Measurements from ENCODE around the gene PIAS4.

The PIAS4 gene, protein sequence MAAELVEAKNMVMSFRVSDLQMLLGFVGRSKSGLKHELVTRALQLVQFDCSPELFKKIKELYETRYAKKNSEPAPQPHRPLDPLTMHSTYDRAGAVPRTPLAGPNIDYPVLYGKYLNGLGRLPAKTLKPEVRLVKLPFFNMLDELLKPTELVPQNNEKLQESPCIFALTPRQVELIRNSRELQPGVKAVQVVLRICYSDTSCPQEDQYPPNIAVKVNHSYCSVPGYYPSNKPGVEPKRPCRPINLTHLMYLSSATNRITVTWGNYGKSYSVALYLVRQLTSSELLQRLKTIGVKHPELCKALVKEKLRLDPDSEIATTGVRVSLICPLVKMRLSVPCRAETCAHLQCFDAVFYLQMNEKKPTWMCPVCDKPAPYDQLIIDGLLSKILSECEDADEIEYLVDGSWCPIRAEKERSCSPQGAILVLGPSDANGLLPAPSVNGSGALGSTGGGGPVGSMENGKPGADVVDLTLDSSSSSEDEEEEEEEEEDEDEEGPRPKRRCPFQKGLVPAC

DNA sequence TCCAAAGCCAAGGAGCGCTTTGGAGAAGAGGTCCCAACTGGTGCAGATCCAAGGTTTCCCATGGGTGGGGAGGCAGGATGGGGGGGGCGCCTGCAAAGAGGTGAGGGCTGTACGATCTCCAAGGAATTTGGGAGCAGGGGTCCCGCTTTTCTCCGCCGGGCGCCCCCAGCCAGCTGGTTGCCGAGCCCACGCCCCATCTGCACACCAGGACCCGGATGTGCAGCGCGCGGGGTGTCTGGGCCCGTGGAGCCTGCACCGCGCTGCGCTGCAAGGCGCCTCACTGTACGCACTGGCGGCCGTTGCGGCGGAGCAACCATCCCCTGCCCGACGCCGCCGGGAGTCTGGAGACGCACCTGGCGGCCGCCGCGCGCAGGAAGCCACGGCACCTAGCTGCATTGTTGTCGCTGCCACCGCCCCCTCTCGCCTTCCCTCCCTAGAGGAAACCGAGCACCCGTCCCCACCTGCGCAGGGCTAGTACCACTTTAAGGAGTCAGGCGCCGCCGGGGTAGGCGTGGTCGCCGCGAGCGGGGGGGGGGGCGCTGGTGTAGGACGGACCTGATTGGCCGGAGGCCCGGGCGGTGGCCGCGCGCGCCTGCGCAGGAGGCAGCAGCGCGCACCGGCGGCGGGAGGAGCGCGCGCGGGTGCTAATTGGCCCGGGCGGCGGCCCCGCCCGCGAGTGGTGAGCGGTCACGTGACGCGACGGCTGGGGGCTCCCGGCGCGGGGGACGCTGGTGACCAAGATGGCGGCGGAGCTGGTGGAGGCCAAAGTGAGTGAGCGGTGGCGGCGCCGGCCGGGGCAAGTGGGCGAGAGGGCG, at the start of gene PIAS4:
TSS of gene PIAS4 (plus strand) at position 716 of the 815 bp plus-strand sequence. CDS start at position 741, 25 bp downstream.
- Histone ChIP-seq H3K27ac (ENCODE audit: low read depth, low read length) (peak within 1 kb of the TSS; percentile 46), H3K27me3 (ENCODE audit: control insufficient read depth in 5 of 5, insufficient read depth in 4 of 5, low read length in 5 of 5) (no peaks in the 10 kb centered on the region), H3K9me3 (ENCODE audit: control insufficient read depth in 5 of 5, low read length in 5 of 5) (no peaks in the 10 kb centered on the region), H3K4me3 (ENCODE audit: low read depth in 1 of 5, low read length in 5 of 5) (peak within 1 kb of the TSS; percentile 74 to 89 (median 88)), H3K36me3 (ENCODE audit: control insufficient read depth in 5 of 5, insufficient read depth in 5 of 5, low read length in 5 of 5) (peaks cover 0 to 11% (median 6%) of the 10 kb centered on the region in 5 donors), H3K4me1 (ENCODE audit: control insufficient read depth in 5 of 5, insufficient read depth in 5 of 5, low read length in 5 of 5) (peaks cover 6 to 48% (median 43%) of the 10 kb centered on the region in 5 donors), H3K9ac (ENCODE audit: low read length in 5 of 5) (peak within 1 kb of the TSS; percentile 68 to 86 (median 77))

DNA sequence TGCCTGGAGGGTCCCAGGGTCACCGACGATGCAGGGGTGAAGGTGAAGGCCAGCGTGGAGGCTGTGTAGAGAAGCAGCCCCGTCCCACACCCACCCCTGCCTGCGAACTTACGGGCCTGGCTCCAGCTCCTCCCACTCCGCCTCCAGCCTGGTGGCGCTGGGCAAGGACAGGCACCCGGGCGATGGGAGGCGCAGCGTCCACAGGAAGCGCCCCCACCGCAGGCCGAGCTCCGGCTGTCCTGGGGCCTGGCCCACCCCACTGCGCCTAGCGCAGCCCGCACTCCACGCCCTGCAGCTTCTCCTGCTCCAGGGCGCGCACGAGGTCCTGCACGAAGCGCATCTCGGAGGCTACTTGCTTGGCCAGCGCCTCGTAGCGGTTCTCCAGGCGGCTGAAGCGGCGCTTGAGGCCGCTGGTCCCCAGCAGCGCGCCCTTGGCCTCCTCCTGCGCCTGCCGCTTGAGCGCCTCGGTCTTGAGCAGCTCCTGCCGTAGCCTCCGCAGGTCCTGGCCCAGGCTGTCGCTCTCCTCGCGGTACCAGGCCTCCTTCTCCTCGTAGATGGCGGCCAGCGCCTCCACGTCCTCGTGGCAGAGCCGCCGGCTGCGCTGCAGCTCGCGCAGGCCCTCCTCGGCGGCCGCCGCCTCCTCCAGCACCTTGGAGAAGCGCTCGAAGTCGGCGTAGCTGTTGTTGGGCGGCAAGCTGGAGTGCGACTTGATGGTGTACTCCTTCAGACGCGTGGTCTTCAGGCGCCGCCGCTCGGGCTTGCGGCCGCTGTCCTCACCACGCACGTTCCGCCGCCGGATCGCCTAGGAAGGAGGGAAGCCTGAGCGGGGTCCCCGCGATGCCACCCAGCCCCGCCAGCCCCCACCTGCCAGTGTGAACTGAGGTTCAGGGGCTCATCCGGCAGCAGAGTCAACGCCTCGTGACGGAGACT, 48.4 kb upstream of the PIAS4 start:
- no peak overlapping the region for H3K9ac ChIP-seq (ENCODE audit: low read length in 5 of 5)
- H3K27ac ChIP-seq (ENCODE audit: low read depth, low read length): no peak overlapping the region
- H3K36me3 ChIP-seq (ENCODE audit: control insufficient read depth in 5 of 5, insufficient read depth in 5 of 5, low read length in 5 of 5): peaks cover 0 to 75% (median 67%) of the 10 kb centered on the region in 5 donors

DNA sequence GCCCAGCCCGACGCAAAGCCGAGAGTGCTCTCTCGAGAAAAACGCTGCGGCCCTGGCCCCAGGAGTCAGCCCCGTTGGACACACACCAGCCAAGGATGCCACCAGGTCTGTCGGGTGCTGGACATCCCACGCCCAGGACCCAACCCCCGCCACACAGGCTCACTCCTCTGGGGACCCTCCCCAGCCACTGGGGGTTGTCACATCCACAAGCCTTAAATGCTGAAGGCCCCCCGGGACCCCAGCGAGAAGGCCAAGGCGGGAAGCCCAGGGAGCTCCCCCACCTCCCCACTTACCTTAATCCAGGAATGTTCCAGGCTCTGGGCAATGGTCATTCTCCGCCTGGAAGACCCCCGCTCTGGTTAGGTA, 47.8 kb upstream of the PIAS4 start:
- Histone ChIP-seq H3K4me1 (ENCODE audit: control insufficient read depth in 5 of 5, insufficient read depth in 5 of 5, low read length in 5 of 5) (no peaks in the 10 kb centered on the region), H3K9me3 (ENCODE audit: control insufficient read depth in 5 of 5, low read length in 5 of 5) (no peaks in the 10 kb centered on the region), H3K27ac (ENCODE audit: low read depth, low read length) (no peak overlapping the region), H3K4me3 (ENCODE audit: low read depth in 1 of 5, low read length in 5 of 5) (no peak overlapping the region), H3K27me3 (ENCODE audit: control insufficient read depth in 5 of 5, insufficient read depth in 4 of 5, low read length in 5 of 5) (no peaks in the 10 kb centered on the region), H3K36me3 (ENCODE audit: control insufficient read depth in 5 of 5, insufficient read depth in 5 of 5, low read length in 5 of 5) (peaks cover 0 to 81% (median 72%) of the 10 kb centered on the region in 5 donors), H3K9ac (ENCODE audit: low read length in 5 of 5) (no peak overlapping the region)

More for the DNA sequence above, 48.4 kb upstream of the PIAS4 start:
- Histone ChIP-seq H3K27me3 (ENCODE audit: control insufficient read depth in 5 of 5, insufficient read depth in 4 of 5, low read length in 5 of 5) (no peaks in the 10 kb centered on the region), H3K9me3 (ENCODE audit: control insufficient read depth in 5 of 5, low read length in 5 of 5) (no peaks in the 10 kb centered on the region), H3K4me3 (ENCODE audit: low read depth in 1 of 5, low read length in 5 of 5) (no peak overlapping the region), H3K4me1 (ENCODE audit: control insufficient read depth in 5 of 5, insufficient read depth in 5 of 5, low read length in 5 of 5) (no peaks in the 10 kb centered on the region)

DNA sequence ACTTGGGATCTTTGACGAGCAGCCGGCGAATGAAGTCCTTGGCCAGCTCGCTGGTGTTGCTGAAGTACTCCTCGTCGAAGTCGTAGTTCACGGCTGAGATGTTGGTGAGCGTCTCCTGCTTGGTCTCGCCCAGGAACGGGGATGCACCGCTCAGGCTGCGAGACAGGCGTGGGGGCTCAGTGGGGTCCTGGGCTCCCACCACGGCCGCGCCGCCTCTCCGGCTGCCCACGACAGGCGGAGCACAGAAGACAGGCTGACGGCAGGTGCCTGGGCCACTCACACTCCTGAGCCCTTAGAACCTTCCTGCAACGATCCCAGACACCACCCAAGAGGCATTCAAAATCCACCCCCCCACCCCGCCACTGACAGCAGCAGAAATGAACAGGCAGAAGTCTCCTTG, 46.5 kb upstream of the PIAS4 start:
- no peak overlapping the region for H3K27ac ChIP-seq (ENCODE audit: low read depth, low read length)
- H3K36me3 ChIP-seq (ENCODE audit: control insufficient read depth in 5 of 5, insufficient read depth in 5 of 5, low read length in 5 of 5): peaks cover 0 to 88% (median 83%) of the 10 kb centered on the region in 5 donors
- no peaks in the 10 kb centered on the region for H3K27me3 ChIP-seq (ENCODE audit: control insufficient read depth in 5 of 5, insufficient read depth in 4 of 5, low read length in 5 of 5)
- no peak overlapping the region for H3K9ac ChIP-seq (ENCODE audit: low read length in 5 of 5)
- peaks cover 0 to 3% (median 0%) of the 10 kb centered on the region in 5 donors for H3K4me1 ChIP-seq (ENCODE audit: control insufficient read depth in 5 of 5, insufficient read depth in 5 of 5, low read length in 5 of 5)
- no peak overlapping the region for H3K4me3 ChIP-seq (ENCODE audit: low read depth in 1 of 5, low read length in 5 of 5)
- no peaks in the 10 kb centered on the region for H3K9me3 ChIP-seq (ENCODE audit: control insufficient read depth in 5 of 5, low read length in 5 of 5)

DNA sequence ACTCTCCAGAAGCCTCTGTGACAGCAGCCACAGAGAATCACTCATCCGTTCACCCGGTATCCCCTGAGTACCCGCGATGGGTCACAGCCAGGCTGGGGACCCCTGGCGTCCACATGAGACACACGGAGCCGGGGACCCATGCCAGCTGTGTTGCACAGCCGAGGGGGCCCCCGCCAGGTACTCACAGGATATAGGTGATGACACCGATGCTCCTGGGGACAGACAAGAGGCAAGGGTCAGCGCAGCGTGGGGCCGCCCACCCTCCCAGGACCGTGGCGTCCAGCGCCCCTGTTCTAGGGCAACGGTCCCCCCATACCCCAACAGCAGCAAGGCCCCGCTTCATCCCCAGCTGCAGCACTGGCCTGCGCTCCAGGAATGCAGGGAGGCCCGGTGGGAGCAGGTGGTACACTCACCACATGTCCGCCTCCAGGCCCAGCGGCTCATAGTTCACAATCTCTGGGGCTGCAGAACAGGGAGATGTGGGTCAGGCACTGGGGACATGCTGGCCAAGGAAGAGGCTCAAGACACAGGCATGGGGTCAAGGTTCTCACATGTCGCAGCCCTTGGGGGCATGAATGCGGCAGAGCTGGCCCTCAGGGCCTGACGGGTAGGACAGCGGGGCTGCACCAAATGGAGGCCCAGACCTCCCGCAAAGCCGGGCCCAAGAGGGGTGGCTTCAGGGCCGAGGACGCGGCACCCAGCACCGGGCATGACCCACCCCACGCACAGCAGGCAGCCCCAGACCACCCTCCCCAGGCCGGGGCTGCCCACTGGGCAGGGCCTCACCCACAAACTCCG, 43.9 kb upstream of the PIAS4 start:
- Histone ChIP-seq H3K9me3 (ENCODE audit: control insufficient read depth in 5 of 5, low read length in 5 of 5) (no peaks in the 10 kb centered on the region), H3K9ac (ENCODE audit: low read length in 5 of 5) (no peak overlapping the region), H3K36me3 (ENCODE audit: control insufficient read depth in 5 of 5, insufficient read depth in 5 of 5, low read length in 5 of 5) (peaks cover 0 to 88% (median 78%) of the 10 kb centered on the region in 5 donors), H3K27ac (ENCODE audit: low read depth, low read length) (no peak overlapping the region), H3K4me1 (ENCODE audit: control insufficient read depth in 5 of 5, insufficient read depth in 5 of 5, low read length in 5 of 5) (peaks cover 0 to 25% (median 8%) of the 10 kb centered on the region in 5 donors), H3K4me3 (ENCODE audit: low read depth in 1 of 5, low read length in 5 of 5) (no peak overlapping the region), H3K27me3 (ENCODE audit: control insufficient read depth in 5 of 5, insufficient read depth in 4 of 5, low read length in 5 of 5) (no peaks in the 10 kb centered on the region)

DNA sequence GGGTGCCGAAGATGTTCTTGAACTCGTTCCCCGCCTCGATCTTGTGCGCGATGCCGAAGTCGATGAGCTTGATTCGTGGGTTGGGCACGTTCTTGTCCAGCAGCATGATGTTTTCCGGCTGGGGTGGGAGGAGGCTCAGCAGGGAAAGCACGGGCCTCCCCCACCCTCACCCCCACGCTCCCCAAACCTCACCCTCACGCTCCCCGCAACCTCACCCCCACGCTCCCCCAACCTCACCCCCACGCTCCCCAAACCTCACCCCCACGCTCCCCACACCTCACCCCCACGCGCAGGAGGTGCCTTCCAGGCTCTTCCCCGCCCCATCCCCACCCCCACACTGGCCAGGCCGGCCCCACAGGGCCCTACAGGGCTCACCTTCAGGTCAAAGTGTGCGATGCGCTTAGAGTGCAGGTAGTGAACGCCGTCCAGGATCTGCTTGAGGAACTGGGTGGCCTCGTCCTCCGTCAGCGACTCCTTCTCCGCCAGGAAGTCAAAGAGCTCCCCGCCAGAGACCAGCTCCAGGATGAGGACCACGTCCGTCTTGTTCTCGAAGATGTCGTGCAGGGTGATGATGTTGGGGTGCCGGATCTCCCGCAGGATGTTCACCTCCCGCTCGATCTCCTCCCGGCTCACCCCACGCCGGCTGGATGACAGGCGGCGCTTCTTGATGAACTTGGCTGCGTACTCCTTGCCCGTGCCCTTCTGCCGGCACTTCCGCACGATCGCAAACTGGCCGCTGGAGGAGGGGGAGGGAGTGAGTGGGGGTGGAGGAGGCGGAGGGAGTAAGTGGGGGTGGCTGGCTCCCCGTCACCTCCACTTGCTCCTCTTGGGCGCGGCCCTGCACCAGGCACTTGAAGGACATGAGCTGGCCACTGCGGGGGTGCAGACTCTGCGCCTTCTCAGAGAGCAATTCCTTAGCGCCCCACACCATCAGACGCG, 43.0 kb upstream of the PIAS4 start:
- Histone ChIP-seq H3K4me3 (ENCODE audit: low read depth in 1 of 5, low read length in 5 of 5) (no peak overlapping the region), H3K9ac (ENCODE audit: low read length in 5 of 5) (no peak overlapping the region), H3K27me3 (ENCODE audit: control insufficient read depth in 5 of 5, insufficient read depth in 4 of 5, low read length in 5 of 5) (no peaks in the 10 kb centered on the region), H3K36me3 (ENCODE audit: control insufficient read depth in 5 of 5, insufficient read depth in 5 of 5, low read length in 5 of 5) (peaks cover 0 to 80% (median 70%) of the 10 kb centered on the region in 5 donors), H3K4me1 (ENCODE audit: control insufficient read depth in 5 of 5, insufficient read depth in 5 of 5, low read length in 5 of 5) (peaks cover 6 to 33% (median 17%) of the 10 kb centered on the region in 5 donors), H3K27ac (ENCODE audit: low read depth, low read length) (no peak overlapping the region), H3K9me3 (ENCODE audit: control insufficient read depth in 5 of 5, low read length in 5 of 5) (no peaks in the 10 kb centered on the region)

DNA sequence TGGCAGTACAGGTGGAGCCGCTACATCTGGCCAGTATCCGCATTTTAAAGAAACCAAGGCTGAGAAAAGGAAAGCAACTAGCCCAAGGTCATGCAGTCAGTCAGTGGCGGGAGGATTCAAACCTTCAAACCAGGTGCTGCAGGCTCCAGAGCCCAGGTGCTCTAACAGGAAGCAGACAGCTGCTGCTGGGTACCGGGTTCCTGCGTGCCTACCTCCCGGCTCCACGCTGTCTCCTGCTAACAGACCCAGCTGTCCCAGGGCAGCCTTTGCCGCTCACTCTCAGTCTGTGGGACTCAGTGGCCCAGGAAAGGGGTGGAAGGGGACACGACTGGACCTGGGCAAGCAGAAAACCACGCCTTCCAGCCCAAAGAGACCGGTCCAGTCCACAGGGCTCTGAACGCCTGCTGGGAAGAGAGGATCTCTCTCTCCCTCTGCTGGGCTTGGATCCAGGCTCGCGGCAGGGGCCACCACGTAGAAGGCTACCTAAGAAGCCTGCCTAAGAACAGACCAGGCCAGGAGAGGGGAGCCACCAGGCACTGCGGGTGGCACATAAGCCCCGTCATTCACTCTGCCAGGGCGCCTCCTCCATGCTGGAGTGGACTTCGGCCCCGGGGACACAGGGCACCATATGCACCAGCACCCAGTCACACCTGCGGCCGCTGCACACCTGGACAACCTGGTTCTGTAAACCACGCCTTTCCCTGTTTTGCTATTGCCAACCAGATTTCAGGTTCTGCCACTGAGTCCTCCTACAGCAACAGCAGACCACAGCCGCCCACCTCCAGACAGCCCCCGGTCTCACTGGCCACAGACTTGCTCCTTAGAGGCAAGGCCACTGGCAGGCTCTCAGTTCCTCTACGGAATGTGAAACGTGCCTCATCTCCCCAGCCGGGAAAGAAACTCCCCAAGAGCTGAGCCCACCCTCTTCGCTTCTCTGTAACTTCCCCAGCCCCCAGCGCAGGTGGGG, 41.2 kb upstream of the PIAS4 start:
- H3K27ac ChIP-seq (ENCODE audit: low read depth, low read length): no peak overlapping the region
- no peak overlapping the region for H3K4me3 ChIP-seq (ENCODE audit: low read depth in 1 of 5, low read length in 5 of 5)
- peaks cover 9 to 43% (median 31%) of the 10 kb centered on the region in 5 donors for H3K4me1 ChIP-seq (ENCODE audit: control insufficient read depth in 5 of 5, insufficient read depth in 5 of 5, low read length in 5 of 5)
- H3K9ac ChIP-seq (ENCODE audit: low read length in 5 of 5): no peak overlapping the region
- H3K9me3 ChIP-seq (ENCODE audit: control insufficient read depth in 5 of 5, low read length in 5 of 5): no peaks in the 10 kb centered on the region
- no peaks in the 10 kb centered on the region for H3K27me3 ChIP-seq (ENCODE audit: control insufficient read depth in 5 of 5, insufficient read depth in 4 of 5, low read length in 5 of 5)
- H3K36me3 ChIP-seq (ENCODE audit: control insufficient read depth in 5 of 5, insufficient read depth in 5 of 5, low read length in 5 of 5): peaks cover 0 to 62% (median 52%) of the 10 kb centered on the region in 5 donors
